ENCODE data around the gene CEPT1. TPM values are rescaled to one million over a fixed set of nuclear protein-coding genes. Genes with fewer than 3 reads are reported as not detected.
"Not testable (repeated sequence)": the region's sequence is repeated elsewhere in the genome, so short reads cannot be mapped to it uniquely, and the experiment has no call there.

CEPT1 gene
- total RNA-seq, 4 donors from 2014 or later: 23.5 to 44.0 (median 31.8) TPM

GRCh38 chr1:111211921-111212320 lies 71.9 kb downstream of the CEPT1 start:
- intact Hi-C loops (cut with DNase I; ENCODE audit: low total_unique reads): no loop called here
- no peak for TF ChIP-seq CTCF (IDR thresholded peaks at IDR 0.05)
- TF ChIP-seq POLR2A (IDR thresholded peaks at IDR 0.05): no peak
- 98% methylated on average over 1 of the region's 1 CpG for WGBS, 2 donors
- no peak overlapping the region for H3K4me3 ChIP-seq (ENCODE audit: low read depth, poor library complexity, severe bottlenecking)
- no peak for DNase-seq (ENCODE audit: low spot score in 2 of 2)

- no peak overlapping the region for H3K4me3 ChIP-seq (ENCODE audit: low read depth, poor library complexity, severe bottlenecking)
- WGBS, 2 donors: 82 to 83% methylated on average over 5 of the region's 5 CpGs
- intact Hi-C loops (cut with DNase I; ENCODE audit: low total_unique reads): no loop called here
- TF ChIP-seq POLR2A (IDR thresholded peaks at IDR 0.05): no peak
- TF ChIP-seq CTCF (IDR thresholded peaks at IDR 0.05): no peak
- DNase-seq (ENCODE audit: low spot score in 2 of 2): no peak
Observed at GRCh38 chr1:111212634-111213335, 72.8 kb downstream of the CEPT1 start.

- 90 to 93% methylated on average over 6 of the region's 6 CpGs for WGBS, 2 donors
- DNase-seq (ENCODE audit: low spot score in 2 of 2): no peak
- TF ChIP-seq CTCF (IDR thresholded peaks at IDR 0.05) (no peak), POLR2A (IDR thresholded peaks at IDR 0.05) (no peak)
Observed at GRCh38 chr1:111213412-111213811, 73.4 kb downstream of the CEPT1 start.

GRCh38 chr1:111214074-111214801 lies 74.2 kb downstream of the CEPT1 start:
- WGBS, 2 donors: 79 to 81% methylated on average over 6 of the region's 6 CpGs
- intact Hi-C loops (cut with DNase I; ENCODE audit: low total_unique reads): no loop called here
- H3K4me3 ChIP-seq (ENCODE audit: low read depth, poor library complexity, severe bottlenecking): no peak overlapping the region
- TF ChIP-seq POLR2A (IDR thresholded peaks at IDR 0.05): no peak
- TF ChIP-seq CTCF (IDR thresholded peaks at IDR 0.05): no peak
- DNase-seq (ENCODE audit: low spot score in 2 of 2): no peak

More at GRCh38 chr1:111213412-111213811, 73.4 kb downstream of the CEPT1 start:
- intact Hi-C loops (cut with DNase I; ENCODE audit: low total_unique reads): no loop called here
- H3K4me3 ChIP-seq (ENCODE audit: low read depth, poor library complexity, severe bottlenecking): no peak overlapping the region

GRCh38 chr1:111214884-111215283 lies 74.9 kb downstream of the CEPT1 start:
- no peak for TF ChIP-seq CTCF (IDR thresholded peaks at IDR 0.05)
- TF ChIP-seq POLR2A (IDR thresholded peaks at IDR 0.05): no peak
- intact Hi-C loops (cut with DNase I; ENCODE audit: low total_unique reads): no loop called here

GRCh38 chr1:111215285-111215684 lies 75.3 kb downstream of the CEPT1 start:
- H3K4me3 ChIP-seq (ENCODE audit: low read depth, poor library complexity, severe bottlenecking); DNase-seq (ENCODE audit: low spot score in 2 of 2); intact Hi-C loops (cut with DNase I; ENCODE audit: low total_unique reads): not testable (repeated sequence)
- WGBS, 2 donors: 83 to 91% methylated on average over 2 of the region's 2 CpGs

More at GRCh38 chr1:111214884-111215283, 74.9 kb downstream of the CEPT1 start:
- no peak overlapping the region for H3K4me3 ChIP-seq (ENCODE audit: low read depth, poor library complexity, severe bottlenecking)
- no peak for DNase-seq (ENCODE audit: low spot score in 2 of 2)
- 88 to 90% methylated on average over 7 of the region's 7 CpGs for WGBS, 2 donors

Measured in lower leg skin (tissue), 4 donors.